H1 (cell line): Measurements from ENCODE around the gene FBXO28. TPM values are rescaled to one million over a fixed set of nuclear protein-coding genes. Genes with fewer than 3 reads are reported as not detected.

Experiments
- CHD7 ChIP-seq: fragments of 300-600 bp; sonication (generic); IDR thresholded peaks from 2 replicates; pipeline ENCODE4 v1.7.1; 2012; ENCODE audit warnings: low read length, moderate library complexity, mild to moderate bottlenecking, inconsistent platforms; ENCODE audit not compliant: insufficient replicate concordance
- E2F6 ChIP-seq: IDR thresholded peaks from 2 replicates; pipeline ENCODE4 v1.6.1; 2012; ENCODE audit warnings: inconsistent platforms
- polyA plus RNA-seq, 7 experiments: library from polyadenylated mRNA; depleted of rRNA in 3 of 7; stranded (reverse) in 5 of 7; unstranded in 2 of 7; fragments of >200 nt in 5 of 7; fragments of 200-250 nt in 2 of 7; gene quantifications; 1 replicate in 5 of 7; 2 replicates in 1 of 7; 4 replicates in 1 of 7; pipeline versions ENCODE4 v1.2.1 to v1.2.3, GENCODE V29; 2011 to 2013; ENCODE audit warnings: missing spikeins in 2 of 7, mixed read lengths in 2 of 7
- total RNA-seq: library from RNA; stranded (reverse); fragmentation: NEBNext Ultra II Directional; extraction: Animal tissue kit (Norgen Biotek cat#: 25700); gene quantifications from 2 replicates; pipeline ENCODE4 v1.2.1, GENCODE V29; 2021

Gene FBXO28
- total and polyA plus RNA-seq, 2 of the 8 experiments (the other 6 are each of a cell fraction or from before 2014, with no cell fraction given): 10.3 to 42.5 TPM

GRCh38 chr1:224196813-224197600 is 83.1 kb downstream of the FBXO28 start (continued):
- TF ChIP-seq CHD7 (no peak), E2F6 (no peak)
